Activated naive CD4-positive, alpha-beta T cell treated with Interleukin-2 at 50 U/mL for 16 hours (primary cell): Measurements from ENCODE around the gene AUTS2.

Source experiments
- DNase-seq: peaks from one replicate; pipeline ENCODE4 v3.0.0-alpha.2; 2020

The AUTS2 gene

GRCh38 chr7:70837589-70837988 lies 1239.3 kb downstream of the AUTS2 start:
- DNase-seq: no peak

GRCh38 chr7:70838292-70838907 lies 1240.1 kb downstream of the AUTS2 start:
- no peak for DNase-seq
